NCI-H82 treated with DMSO at 0.1 percent for 48 hours (cell line): Measurements from ENCODE around the gene PIK3R1.
"Not testable (repeated sequence)": the region's sequence is repeated elsewhere in the genome, so short reads cannot be mapped to it uniquely, and the experiment has no call there.

Source experiments
- DNase-seq: peaks from one replicate; lab custom pipeline; 2025; ENCODE audit not compliant: unreplicated experiment; lab: John Stamatoyannopoulos, UW

Gene PIK3R1

DNA sequence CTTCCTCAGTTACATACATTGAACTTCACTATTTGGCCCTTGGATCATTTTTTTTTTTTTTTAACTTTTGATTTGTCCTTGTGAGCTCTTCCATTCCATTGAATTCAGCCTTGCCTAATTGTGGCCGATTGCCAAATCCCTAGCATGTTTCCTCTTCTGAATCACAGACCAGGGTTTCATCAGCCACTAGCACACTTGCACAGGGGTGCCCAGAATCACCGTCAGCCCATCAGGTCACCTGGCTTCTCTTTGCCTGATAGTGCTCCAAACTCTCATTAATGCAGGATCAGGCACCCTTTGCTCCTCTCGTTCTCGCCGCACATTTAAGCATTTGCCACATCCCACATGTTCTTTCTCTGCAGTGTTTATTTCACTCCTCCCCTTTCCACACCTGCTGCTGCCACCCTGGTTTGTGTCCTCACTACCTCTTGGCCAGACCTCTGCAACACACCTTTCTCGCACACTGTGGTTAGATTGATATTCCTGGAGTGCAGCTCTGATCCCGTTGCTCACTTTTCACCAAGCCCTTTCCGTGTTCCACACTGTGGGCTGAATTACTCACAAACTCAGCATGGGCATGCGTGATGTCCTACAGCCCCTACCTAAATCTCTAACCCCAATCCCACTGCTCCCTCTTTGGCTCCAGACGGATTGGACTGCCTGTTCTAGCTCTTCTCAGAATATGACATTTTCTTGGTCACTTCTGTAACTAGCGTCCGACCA is 9.8 kb downstream of the PIK3R1 start:
- DNase-seq, result no peak

DNA sequence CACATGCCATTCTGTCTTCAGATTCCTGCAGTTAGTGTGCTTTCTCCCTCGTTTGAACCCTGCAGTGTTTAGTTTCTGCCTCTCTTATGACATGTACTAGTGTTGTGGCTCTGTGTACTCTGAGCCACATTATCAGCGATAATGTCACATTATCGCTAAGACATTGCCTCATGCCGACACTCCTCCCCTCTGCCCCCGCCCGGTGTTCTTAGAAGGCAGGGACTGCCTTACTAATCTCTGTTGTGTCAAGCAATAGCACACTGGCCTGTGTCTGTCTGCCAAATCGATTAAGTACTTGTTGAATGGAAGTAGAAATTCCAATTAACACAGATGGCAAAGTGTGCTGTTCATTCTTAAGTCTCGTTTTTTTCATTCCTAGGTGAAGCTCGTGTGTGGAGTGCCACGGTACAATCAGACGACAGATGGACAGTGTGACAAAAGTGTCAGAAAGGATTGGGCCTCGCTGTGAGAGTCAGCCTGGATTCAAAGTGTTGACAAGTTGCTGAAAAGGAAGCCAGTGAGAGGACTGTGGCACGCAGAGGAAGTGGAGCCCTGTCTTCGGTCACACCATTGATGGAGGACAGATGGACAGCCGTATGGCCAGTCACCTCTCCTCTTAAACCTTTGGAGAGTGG is 10.5 kb downstream of the PIK3R1 start:
- no peak for DNase-seq

DNA sequence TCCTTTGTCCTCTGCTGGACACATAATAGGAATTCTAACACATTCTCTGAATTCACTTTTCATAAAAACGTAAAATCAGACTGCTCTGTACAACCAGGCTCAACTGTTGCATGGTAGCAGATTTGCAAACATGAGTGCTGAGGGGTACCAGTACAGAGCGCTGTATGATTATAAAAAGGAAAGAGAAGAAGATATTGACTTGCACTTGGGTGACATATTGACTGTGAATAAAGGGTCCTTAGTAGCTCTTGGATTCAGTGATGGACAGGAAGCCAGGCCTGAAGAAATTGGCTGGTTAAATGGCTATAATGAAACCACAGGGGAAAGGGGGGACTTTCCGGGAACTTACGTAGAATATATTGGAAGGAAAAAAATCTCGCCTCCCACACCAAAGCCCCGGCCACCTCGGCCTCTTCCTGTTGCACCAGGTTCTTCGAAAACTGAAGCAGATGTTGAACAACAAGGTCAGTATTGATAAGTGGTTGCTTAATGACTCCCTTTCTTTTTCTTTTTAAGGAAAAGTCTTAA is 11.1 kb downstream of the PIK3R1 start:
- DNase-seq, result no peak

DNA sequence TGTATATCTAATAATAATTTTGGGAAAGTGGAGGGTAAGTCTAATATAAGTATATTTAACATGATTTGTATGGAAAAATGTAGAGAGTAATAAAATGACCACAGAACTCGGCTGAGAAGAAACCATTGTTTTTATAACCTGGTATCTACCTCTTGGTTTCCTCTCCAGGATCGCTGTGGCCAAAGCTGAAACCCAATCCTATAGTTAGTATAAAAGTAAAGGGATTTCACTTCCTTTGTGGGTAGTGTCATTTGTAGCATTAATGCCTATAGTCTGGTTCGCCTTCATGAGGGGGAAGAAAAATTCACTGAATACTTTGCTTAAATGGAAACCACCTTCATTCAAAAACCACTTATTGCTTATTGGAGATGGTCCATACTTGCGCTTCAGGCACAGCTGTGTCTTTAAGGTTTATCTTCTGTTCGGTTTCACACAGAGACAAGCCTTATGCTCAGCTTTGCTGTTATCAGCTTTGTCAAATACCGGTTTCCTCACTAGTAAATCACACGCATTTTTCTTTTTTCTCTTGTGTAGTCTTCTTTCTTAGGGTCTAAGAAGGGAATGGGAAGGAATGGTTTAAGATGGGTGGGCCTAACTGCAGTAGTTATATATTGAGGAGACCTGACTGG is 12.1 kb downstream of the PIK3R1 start:
- no peak for DNase-seq

DNA sequence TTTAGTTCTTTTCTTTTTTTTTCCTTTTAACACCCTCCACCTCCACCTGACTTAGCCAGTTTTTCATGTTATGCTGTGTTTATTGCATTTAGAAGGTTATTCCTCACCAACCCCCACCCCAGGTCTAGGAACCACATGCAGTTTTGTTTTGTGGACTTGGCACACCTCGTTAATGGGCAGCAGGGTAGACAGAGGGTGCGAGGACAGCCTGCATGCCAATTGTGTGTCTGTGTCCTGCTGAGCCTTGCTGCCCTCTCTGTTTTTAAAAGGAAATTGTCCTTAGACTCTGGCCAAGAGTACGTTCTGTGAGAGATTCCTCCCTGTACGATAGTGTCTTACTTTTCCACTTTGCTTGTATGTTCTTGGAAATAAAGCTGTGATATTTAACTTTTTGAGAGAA is 13.9 kb downstream of the PIK3R1 start:
- no peak for DNase-seq

DNA sequence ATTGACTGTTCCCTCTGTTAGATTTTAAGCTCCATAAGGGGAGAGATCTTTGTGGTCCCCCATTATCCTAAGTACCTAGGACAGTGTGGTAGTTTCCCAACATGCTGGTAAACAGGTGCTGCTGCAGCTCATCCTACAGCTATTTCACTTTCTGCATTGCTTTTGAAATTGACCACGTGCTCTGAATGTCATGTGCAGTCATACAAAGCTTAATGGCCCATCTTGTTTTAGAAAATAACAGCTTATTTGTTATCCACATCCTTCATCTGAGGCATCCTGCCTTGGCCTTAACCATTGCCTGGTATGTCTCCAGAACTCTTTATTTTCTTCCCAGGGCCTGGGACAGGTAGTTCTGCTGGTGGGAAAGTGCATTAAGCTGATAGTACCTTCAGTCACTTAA is 14.7 kb downstream of the PIK3R1 start:
- DNase-seq, result no peak

DNA sequence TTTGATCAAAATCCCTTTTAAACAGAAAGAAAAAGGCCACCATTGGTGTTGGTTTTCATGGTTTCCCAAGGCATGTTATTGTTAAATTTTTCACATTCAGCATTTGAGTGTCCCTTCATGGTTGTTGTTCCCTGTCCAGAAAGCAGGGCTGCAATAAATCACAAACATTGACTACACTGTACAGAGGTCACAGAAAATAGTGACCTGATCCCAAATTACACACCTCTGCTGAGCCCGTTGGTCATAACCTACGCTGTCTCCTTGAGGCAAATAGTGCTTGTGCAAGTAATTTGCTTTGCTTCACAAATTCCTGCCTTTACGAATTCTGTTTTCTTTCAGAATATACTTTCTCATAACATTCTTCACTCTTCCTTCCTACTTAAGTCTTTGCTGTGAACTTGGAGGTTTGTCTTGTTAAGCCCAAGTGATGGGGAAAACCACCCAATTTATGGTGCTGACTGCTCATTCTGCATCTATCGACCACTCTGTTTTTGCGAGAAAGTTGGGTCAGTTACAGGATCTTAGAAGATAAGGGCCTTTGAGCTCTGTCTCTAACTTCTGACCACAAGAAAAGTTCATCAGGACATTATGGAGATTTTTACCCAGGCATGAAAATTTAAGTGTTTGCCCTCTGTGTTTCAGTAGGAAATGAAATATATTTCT is 16.0 kb downstream of the PIK3R1 start:
- no peak for DNase-seq

DNA sequence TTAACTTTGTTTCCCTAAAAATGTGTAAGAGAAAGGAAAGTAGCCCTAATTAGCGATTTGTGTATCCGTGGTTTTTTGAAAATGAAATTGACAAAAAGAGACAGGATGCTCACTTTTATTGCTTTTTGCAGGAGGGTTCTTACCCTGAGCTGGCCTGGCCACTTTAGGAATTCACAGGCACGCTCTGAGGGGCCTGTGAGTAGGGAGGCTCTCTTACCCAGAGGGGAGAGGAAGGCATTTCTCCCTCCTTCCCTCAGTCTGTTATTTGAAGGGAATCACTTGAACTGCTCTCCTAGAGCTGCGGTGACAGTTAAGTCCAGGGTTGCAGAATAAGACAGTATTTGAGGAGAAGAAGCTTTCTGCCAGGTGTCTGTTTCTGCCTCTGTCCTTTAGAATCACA is 16.7 kb downstream of the PIK3R1 start:
- DNase-seq, result no peak

DNA sequence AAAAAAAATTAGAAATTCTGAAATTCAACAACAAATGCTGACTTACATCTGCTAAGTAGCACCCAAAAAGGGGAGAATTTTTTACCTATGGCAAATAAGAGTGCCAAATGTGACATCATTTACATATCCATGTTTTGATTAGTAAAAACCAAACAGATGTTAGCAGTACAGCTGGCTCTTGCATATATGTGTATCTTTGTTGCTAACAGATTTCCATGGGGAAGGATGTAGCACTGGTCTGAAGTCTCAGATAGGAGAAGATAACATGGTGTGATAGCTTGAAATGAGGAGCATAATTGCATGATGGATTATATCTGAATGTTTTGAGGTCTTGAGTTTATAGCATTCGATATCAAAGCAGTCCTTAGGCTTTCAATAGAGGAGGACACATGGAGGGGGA is 17.5 kb downstream of the PIK3R1 start:
- DNase-seq, result no peak

DNA sequence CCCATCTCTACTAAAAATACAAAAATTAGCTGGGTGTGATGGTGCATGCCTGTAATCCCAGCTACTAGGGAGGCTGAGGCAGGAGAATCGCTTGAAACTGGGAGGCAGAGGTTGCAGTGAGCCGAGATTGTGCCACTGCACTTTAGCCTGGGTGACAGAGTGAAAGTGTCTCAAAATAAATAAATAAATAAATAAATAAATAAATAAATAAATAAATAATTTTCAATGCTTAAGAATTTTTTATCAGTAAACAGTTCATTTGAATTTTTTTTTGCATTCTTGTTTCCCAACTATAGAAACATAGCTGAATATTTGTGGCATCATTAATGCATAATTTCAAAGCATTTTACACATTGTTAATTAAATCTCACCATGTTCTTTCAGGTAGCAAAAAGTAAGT is 19.7 kb downstream of the PIK3R1 start:
- not testable (repeated sequence) for DNase-seq

DNA sequence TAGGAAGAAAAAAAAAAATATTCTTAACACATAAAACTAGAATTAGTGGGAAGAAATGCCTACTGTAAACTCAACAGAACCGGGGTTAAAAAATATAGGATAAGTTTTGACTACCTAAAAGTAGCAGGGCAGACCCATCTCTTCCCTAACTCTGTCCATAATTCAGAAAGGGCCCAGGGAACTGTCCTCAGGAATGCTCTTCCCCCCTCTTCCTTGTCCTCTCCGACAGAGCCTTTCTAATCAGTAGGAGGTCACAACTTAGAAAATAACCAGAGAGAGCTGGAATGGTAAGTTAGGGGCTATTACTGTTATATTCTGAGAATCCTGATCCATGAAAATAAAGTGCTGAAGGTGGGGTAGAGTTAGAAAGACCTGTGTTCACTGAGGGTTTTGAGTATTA is 22.2 kb downstream of the PIK3R1 start:
- DNase-seq, result no peak

DNA sequence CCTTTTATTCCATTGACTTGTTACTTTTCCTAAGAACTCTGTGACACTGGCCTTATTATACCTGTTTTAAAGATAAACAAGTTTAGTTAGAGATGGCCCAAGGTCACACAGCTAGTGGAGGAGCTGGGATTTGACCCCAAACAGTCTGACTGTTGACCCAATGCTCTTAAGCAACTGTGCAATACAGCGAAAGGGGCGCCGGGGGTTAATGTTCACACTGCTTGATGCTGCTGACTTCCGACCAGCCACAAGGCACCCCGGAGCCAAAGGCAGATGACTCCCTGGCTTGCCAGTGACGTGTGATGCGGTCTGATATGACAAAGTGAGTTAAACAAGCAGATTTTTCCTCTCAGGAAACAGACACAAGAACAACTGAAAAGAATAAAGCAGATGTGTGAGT is 23.9 kb downstream of the PIK3R1 start:
- no peak for DNase-seq

DNA sequence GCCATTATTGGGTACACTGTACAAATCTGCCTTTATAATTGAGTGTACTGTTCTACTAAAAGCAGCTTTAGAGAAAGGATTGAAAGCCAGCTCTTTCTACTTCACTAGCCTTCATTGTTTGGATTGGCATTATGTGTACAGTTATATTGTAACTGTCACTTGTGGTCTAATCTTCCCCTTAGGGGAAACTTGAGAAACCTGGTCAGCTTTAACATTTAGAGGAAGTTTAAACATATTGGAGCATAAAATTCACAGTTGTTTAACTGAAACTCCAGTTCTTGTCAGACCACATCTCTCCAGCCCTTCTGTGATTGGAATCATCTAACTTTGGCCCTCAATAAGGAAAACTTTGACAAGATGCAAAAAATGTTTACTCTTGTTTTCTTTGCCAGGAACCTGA is 24.6 kb downstream of the PIK3R1 start:
- no peak for DNase-seq

DNA sequence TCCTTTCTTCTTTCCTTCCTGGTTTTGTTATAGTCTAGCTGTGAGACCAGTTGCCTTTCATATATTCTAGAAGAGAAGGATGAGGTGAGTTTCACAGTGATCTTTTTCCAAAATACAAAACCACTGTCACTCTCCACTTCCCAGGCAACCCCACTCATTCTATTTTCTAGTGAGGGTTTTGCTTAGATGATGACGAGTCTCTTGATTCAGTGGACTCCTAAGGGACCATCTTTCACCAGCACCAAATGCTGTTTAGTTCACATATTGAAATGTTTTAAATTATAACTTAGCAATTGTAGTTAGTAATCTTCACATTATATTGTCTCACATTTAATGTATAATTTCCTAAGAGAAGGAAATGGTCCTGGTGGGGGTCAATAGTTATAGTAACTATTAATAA is 25.2 kb downstream of the PIK3R1 start:
- no peak for DNase-seq

DNA sequence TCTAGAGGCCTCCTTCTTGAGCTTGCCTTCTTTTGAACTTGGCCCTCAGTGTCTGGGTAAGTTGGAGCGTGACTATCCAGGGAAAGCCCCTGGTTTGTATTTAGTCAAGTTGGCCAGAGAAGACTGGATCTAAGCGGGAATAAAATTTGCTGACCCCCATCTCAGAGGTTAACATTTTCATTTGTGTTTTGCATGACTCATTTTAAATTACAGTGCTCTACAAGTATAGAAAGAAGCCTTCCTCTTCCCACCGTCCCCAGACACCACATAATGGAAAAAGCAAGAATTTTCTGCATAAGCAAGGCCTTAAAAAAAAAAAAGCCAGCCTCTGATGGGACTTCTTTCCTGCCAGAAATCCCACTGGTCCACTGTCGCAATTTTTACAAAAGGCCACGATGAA is 27.2 kb downstream of the PIK3R1 start:
- no peak for DNase-seq

DNA sequence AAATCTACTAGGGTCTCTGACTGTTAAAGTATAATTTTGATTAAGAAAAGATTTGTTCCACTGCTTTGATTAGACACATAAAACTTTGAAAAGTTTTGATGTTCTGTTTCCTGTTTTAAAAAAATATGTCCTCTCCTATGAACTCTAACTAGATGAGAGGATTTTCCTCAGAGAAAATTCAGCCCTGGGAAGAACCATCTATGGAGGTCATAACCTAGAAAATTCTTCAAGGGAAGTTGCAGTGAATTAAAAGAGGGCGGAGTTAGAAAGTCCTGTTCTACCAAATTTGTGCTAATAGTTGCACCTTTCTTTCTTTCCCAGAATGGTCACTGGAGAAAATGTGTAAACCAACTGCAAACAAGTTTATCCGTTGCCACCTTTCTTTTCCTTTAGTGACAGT is 27.7 kb downstream of the PIK3R1 start:
- DNase-seq, result no peak

DNA sequence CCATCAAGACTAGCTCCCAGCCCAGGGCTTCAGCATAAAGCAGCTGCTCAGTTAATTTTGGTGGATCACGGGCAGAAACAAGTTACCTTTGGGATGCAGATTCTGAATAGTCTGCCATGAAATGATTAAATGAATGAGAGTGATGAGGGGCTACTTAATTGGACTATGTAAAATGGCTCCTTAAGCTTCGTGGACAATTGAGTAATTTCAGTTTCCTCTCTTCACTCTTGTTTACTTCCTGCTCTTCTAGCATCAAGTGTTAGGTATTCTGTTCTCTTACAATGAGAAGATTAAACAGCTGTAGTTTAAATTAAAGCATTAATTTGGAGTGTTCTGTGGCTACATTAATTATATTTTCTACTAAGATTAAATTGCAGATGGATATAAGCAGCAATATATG is 28.1 kb downstream of the PIK3R1 start:
- DNase-seq, result no peak

DNA sequence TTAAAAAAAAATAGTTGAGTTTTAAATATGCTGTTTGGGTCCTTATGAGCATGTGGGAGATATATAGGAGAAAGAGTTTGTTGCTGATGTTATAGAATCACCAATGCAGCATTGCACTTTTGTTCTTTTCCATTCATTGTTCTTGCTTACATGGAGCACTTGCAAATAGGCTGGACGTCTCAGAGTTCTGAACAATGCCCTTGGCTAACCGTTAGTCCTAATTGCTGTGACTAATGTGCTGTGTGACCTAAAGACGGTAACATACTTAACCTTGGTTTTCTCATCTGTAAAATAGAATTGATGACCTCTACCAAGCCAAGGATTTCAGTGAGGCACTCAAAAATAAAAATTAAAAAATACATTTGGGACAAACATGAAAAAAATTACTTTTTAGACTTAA is 29.8 kb downstream of the PIK3R1 start:
- no peak for DNase-seq

DNA sequence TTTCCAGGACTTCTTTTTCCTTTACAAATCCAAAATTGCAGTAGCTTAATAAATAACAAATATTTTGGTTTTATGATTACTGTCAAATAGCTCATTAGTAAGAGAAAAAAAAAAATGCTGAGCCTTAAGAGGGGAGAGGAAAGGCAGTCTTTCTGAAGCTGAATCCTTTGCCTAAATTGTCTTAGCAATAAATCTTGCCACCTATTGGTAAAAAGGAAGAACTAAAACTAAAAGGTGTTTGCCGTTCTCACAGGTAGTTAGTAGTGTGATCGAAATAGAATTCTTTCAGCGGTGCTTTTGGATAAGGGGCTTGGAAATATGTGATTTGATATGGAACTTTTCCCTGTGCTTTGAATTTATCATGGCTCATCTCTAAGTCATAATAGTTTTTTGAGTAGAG is 31.2 kb downstream of the PIK3R1 start:
- DNase-seq, result no peak

DNA sequence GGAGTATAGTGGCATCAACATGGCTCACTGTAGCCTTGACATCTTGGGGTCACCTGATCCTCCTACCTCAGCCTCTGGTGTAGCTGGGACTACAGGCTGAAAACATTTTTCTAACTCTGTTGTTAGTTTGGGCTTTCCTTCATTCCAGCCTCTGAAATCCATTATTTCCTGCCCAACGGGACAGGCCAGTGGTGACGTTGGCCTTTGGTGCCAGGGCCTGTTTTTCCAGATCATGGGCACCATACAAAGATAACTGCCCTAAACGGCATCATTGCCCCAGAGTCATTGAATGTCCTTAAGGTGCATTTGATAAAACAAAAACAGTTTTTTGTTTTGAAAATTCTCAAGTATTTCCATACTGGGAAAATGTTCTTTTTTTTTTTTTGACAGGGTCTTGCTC is 32.1 kb downstream of the PIK3R1 start:
- no peak for DNase-seq

DNA sequence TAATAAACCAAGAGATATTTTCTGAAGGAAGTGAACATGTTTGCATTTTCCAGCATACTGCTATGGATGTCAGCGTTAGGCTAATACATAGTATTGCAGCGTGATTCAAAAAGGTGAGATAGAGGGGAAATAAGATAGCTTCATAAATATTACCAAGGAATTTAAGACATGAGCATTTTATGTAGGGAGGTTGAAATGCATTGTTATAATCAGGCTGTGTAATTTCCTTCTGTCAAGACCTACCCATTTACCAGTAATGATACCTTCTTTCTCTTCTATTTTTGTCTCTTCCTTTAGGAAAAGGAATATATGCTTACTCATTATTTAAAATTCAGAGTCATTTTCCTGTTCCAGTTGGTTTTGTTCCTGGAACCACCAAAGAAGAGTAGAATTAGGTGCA is 33.3 kb downstream of the PIK3R1 start:
- no peak for DNase-seq

DNA sequence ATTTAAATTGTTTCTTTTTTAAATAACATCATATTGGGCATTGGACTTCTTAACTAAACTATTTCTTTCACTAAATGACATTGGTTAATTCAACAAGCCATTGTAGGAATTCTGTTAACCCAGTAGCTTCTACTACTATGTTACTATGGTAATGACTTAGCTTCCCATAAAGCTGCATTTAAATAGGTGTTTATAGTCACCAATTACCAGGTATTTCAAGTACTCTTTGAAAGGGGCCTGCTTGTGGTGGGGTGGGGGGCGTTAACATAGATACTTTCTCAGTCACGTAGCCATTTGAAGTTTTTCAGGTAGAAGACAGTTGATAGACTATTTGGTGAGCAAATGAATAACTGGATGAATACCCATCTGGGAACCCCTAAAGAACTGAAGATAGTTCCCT is 34.0 kb downstream of the PIK3R1 start:
- DNase-seq, result no peak
